IPS DF 6.9 (cell line): ENCODE results near the gene NPNT.

ENCODE experiments used
- DNase-seq: peaks from one replicate; pipeline ENCODE4 v3.0.0-alpha.2; 2013; ENCODE audit warnings: low read depth, low spot score
- H3K27ac ChIP-seq: one replicate; pipeline ENCODE4 v1.5.1; 2013; ENCODE audit warnings: low read length, control low read depth
- H3K27me3 ChIP-seq: 2 replicates; pipeline ENCODE4 v1.6.1; 2013; ENCODE audit warnings: mild to moderate bottlenecking, low read length; ENCODE audit not compliant: control insufficient read depth, insufficient read depth
- H3K36me3 ChIP-seq: 2 replicates; pipeline ENCODE4 v1.6.1; 2013; ENCODE audit warnings: low read length; ENCODE audit not compliant: control insufficient read depth, insufficient read depth
- H3K4me1 ChIP-seq: 2 replicates; pipeline ENCODE4 v1.6.1; 2013; ENCODE audit warnings: low read length; ENCODE audit not compliant: control insufficient read depth, insufficient read depth
- H3K4me3 ChIP-seq: 2 replicates; pipeline ENCODE4 v1.5.1; 2013; ENCODE audit warnings: mild to moderate bottlenecking, low read length
- H3K9me3 ChIP-seq: 2 replicates; pipeline ENCODE4 v1.6.1; 2013; ENCODE audit warnings: low read length, inconsistent platforms; ENCODE audit not compliant: control insufficient read depth, insufficient read depth
- WGBS: extraction: QIAGEN DNeasy Blood & Tissue Kit; methylation state at CpG from one replicate; pipeline ENCODE4 v1.1.7; 2013; ENCODE audit warnings: mixed read lengths, missing lambda C conversion rate; ENCODE audit not compliant: insufficient read length, insufficient coverage; 5-methylcytosine and 5-hydroxymethylcytosine counted together

NPNT gene

GRCh38 chr4:105878668-105879067, 16.6 kb upstream of the NPNT start:
- no peaks in the 10 kb centered on the region for H3K27me3 ChIP-seq
- H3K9me3 ChIP-seq: no peaks in the 10 kb centered on the region
- no CpG with 5 or more reads among the region's 2 CpGs for WGBS
- H3K27ac ChIP-seq: no peak overlapping the region
- no peaks in the 10 kb centered on the region for H3K4me1 ChIP-seq
- H3K4me3 ChIP-seq: no peak overlapping the region
- no peak for DNase-seq
- no peaks in the 10 kb centered on the region for H3K36me3 ChIP-seq

GRCh38 chr4:105887508-105887907, 7.8 kb upstream of the NPNT start:
- no peaks in the 10 kb centered on the region for H3K36me3 ChIP-seq
- H3K9me3 ChIP-seq: no peaks in the 10 kb centered on the region
- H3K4me1 ChIP-seq: no peaks in the 10 kb centered on the region
- no peak overlapping the region for H3K4me3 ChIP-seq
- no peaks in the 10 kb centered on the region for H3K27me3 ChIP-seq
- no CpG with 5 or more reads among the region's 2 CpGs for WGBS
- H3K27ac ChIP-seq: no peak overlapping the region
- DNase-seq: no peak

- WGBS: no CpG with 5 or more reads among the region's 84 CpGs
Measured at GRCh38 chr4:105895583-105896460, 551 bp downstream of the NPNT start.

DNA sequence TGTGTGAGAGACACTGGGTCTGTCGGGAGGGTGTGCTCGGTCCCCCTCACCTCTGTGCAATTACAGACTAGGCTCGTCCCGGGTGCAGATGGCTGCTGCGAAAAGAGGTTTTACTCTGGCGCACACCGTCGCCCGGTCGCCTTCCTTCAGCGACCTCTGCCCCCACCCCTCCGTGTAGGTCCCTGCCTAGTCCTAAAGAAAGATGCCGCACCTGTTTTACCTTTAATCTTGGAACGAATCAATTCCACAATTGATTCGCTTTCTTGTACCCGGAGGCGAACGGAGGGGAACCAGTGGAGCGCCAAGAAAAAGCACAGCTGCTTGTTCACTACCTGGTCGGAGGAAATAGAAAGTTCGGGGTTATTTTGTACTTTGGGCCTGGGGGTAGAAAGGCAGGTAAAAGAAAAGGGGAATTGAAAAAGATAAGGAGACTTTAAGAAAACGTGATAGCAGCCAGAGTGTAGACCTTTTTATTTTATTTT, 1.2 kb downstream of the NPNT start:
- Histone ChIP-seq H3K4me1 (peaks cover 2% of the 10 kb centered on the region; the same call in 1 of the 2 replicates), H3K36me3 (no peaks in the 10 kb centered on the region), H3K9me3 (no peaks in the 10 kb centered on the region), H3K27me3 (peaks cover 26% of the 10 kb centered on the region; the same call in 1 of the 2 replicates), H3K4me3 (peak overlapping the region; percentile 75; the same call in 1 of the 2 replicates), H3K27ac (no peak overlapping the region)
- no CpG with 5 or more reads among the region's 22 CpGs for WGBS
- no peak for DNase-seq

More at GRCh38 chr4:105895583-105896460, 551 bp downstream of the NPNT start:
- no peak for DNase-seq
- Histone ChIP-seq H3K27ac (no peak overlapping the region), H3K27me3 (peaks cover 26% of the 10 kb centered on the region; the same call in 1 of the 2 replicates), H3K4me1 (peaks cover 2% of the 10 kb centered on the region; the same call in 1 of the 2 replicates), H3K9me3 (no peaks in the 10 kb centered on the region), H3K4me3 (peak overlapping the region; percentile 75; the same call in 1 of the 2 replicates), H3K36me3 (no peaks in the 10 kb centered on the region)

- H3K27ac ChIP-seq: no peak overlapping the region
- no CpG with 5 or more reads among the region's 3 CpGs for WGBS
Measured at GRCh38 chr4:105896984-105897775, 1.9 kb downstream of the NPNT start.

GRCh38 chr4:105900541-105900940, 5.3 kb downstream of the NPNT start:
- no peaks in the 10 kb centered on the region for H3K36me3 ChIP-seq
- DNase-seq: no peak
- H3K27ac ChIP-seq: no peak overlapping the region
- H3K4me3 ChIP-seq: no peak overlapping the region
- no peaks in the 10 kb centered on the region for H3K9me3 ChIP-seq
- H3K4me1 ChIP-seq: peaks cover 2% of the 10 kb centered on the region; the same call in 1 of the 2 replicates
- H3K27me3 ChIP-seq: peaks cover 13% of the 10 kb centered on the region; the same call in 1 of the 2 replicates
- WGBS: no CpG with 5 or more reads among the region's 2 CpGs

More at GRCh38 chr4:105896984-105897775, 1.9 kb downstream of the NPNT start:
- peaks cover 26% of the 10 kb centered on the region; the same call in 1 of the 2 replicates for H3K27me3 ChIP-seq
- no peak for DNase-seq
- no peaks in the 10 kb centered on the region for H3K36me3 ChIP-seq
- no peaks in the 10 kb centered on the region for H3K9me3 ChIP-seq
- no peak overlapping the region for H3K4me3 ChIP-seq
- peaks cover 2% of the 10 kb centered on the region; the same call in 1 of the 2 replicates for H3K4me1 ChIP-seq

DNA sequence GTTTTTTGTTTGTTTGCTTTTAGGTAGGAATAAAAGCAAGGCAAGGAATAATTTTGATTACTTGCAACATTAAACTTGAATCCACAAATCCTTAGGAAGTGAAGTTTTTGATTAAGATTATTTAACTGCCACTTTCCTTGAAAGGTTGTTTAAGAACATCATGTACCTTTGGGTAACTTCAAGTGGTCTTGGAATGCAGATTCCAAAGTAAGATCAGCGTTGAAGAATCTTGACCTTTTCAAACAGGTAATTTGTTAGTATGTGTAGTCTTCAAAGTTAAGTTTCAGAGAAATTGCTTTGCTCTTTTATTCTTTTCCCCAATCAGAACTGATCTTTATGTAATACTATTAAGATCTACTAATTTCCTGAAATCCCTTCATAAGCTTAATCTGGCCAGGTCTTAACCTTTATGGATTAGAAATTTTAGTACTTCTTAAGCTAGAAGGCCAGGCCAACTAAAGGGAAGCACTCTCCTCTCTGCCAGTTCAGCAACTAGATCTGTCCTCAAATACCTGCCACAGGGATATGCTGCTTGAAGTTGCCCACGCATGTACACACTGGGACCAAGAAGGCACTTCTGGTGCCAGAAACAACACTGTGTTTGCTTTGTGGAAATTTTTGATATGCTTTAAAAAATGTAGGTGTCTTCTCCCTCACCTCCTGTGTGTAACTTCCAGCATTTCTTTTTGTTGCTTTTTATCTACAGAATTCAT, 7.4 kb downstream of the NPNT start:
- no CpG with 5 or more reads among the region's 2 CpGs for WGBS
- H3K4me1 ChIP-seq: peaks cover 2% of the 10 kb centered on the region; the same call in 1 of the 2 replicates
- no peaks in the 10 kb centered on the region for H3K36me3 ChIP-seq
- no peaks in the 10 kb centered on the region for H3K9me3 ChIP-seq
- H3K27me3 ChIP-seq: no peaks in the 10 kb centered on the region
- no peak for DNase-seq
- no peak overlapping the region for H3K4me3 ChIP-seq
- no peak overlapping the region for H3K27ac ChIP-seq

- Histone ChIP-seq H3K4me3 (no peak overlapping the region), H3K4me1 (peaks cover 1% of the 10 kb centered on the region; the same call in 1 of the 2 replicates), H3K27ac (no peak overlapping the region), H3K27me3 (no peaks in the 10 kb centered on the region), H3K9me3 (no peaks in the 10 kb centered on the region), H3K36me3 (no peaks in the 10 kb centered on the region)
- no peak for DNase-seq
- no CpG with 5 or more reads among the region's 2 CpGs for WGBS
Measured at GRCh38 chr4:105909787-105910281, 14.6 kb downstream of the NPNT start.

DNA sequence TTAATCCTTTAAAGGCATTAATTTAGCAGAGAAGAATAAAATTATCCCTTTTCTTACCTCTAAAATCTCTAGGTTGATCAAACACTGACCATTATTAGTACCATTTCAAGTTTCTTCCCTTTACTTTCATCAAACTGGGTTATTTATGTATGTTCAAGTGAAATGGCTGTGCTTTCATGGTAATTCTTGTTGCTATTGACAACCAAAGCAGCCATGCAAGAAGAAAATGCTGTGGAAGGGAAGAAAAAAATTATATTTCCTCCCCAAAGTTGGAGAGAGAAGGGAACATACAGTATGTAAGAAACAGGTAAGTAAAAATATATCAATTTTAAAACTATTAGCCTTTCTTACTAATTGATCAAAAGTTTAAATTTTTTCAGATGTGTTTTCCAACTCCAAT, 16.2 kb downstream of the NPNT start:
- no peaks in the 10 kb centered on the region for H3K27me3 ChIP-seq
- DNase-seq: no peak
- peaks cover 4% of the 10 kb centered on the region; the same call in 1 of the 2 replicates for H3K4me1 ChIP-seq
- H3K36me3 ChIP-seq: no peaks in the 10 kb centered on the region
- H3K9me3 ChIP-seq: no peaks in the 10 kb centered on the region
- H3K4me3 ChIP-seq: no peak overlapping the region
- no peak overlapping the region for H3K27ac ChIP-seq
